GM21786 (cell line): ENCODE data around the gene LRP8.
A peak's percentile ranks its signal among the peaks of the same experiment; 100 is the strongest.

ENCODE experiments used
- ATAC-seq: cut with Tn5 transposase; IDR thresholded peaks from one replicate; pipeline ENCODE4 v1.9.1; 2021; ENCODE audit not compliant: unreplicated experiment

Gene LRP8

DNA sequence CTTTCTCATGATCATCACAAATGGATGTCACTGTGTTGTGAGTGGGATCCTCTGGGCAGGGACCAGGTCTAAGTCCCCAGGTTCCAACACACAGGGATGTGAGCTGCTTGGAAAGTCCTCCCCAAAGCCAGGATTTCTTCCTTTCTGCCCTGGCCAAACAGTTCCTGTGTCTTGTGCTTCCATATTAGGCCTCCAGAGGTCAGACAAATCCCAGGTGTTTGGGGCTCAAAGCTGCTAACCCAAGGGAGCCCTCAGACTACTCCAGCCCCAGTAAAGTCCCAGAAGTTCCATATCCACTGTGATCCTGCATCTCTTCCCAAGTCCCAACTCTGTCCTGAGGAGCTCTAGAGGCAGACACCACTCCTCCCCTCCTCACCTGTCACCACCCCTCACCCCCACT, 61.8 kb downstream of the LRP8 start:
- ATAC-seq: no peak

GRCh38 chr1:53265581-53265980, 62.3 kb downstream of the LRP8 start:
- no peak for ATAC-seq

DNA sequence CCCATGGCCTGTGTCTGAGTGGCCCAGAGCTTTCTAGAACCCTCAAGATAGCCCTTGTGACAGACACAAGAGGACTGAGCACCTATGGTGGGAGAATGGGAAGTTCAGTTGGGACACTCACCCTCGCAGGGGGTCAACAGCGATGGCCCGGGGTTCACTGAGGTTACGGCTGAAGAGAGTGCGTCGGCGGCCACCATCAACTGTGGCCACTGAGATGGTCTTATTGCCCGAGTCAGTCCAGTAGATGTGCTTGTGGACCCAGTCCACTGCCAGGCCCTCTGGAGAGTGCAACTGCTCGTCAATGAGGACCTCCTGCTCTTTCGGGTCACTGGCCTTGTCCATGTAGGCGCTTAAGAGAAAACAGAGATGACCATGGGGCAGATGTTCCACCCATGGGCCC, 63.8 kb downstream of the LRP8 start:
- ATAC-seq: no peak

- no peak for ATAC-seq
These were observed 65.9 kb downstream of the LRP8 start for GRCh38 chr1:53262000-53262399.

DNA sequence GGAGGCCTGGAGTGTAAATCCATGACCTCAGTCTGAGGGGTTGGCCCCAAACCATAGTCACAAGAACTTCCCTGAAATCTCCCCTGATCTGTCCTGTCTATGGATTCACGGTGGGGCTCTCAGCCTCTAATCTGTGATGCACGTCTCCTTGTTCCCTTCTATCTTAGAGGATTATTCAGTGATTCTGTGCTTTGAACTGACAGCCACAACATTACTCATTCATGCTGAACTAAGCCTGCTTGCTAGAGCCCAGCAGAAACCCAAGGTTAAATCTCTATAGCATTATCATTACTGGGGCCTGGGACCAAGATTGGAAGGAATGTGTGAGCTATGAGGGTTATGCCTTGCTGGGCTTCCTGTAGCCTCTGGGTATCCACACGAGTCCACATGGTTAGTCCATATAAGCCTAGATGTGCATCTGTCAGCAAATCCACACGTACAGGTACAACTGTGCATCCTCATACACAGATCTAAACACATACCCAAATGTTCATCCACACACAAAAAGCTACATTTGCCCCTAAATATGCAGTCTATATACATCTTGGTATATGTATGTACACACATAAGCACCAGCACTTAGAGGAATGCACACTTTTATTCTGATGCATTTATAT, 67.1 kb downstream of the LRP8 start:
- no peak for ATAC-seq

GRCh38 chr1:53259932-53260331, 67.9 kb downstream of the LRP8 start:
- no peak for ATAC-seq

DNA sequence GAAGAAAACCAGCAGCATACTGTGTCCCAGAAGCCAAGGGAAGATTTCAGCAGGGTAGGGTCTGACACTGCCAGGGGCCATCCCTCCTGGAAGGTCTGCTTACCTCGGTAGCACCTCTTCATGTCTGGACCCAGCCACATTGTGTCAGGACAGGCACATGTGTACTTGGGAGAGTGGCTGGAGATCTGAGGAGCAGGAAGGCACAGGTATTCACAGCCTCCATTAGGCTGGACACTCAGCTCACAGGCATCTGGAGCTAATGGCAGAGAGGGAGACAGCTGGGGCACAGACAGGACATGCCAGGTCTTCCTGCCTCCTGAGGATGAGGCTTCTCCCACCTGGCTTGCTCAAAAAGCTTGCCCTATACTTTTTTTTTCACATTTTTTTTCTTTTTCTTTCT, 69.7 kb downstream of the LRP8 start:
- no peak for ATAC-seq

DNA sequence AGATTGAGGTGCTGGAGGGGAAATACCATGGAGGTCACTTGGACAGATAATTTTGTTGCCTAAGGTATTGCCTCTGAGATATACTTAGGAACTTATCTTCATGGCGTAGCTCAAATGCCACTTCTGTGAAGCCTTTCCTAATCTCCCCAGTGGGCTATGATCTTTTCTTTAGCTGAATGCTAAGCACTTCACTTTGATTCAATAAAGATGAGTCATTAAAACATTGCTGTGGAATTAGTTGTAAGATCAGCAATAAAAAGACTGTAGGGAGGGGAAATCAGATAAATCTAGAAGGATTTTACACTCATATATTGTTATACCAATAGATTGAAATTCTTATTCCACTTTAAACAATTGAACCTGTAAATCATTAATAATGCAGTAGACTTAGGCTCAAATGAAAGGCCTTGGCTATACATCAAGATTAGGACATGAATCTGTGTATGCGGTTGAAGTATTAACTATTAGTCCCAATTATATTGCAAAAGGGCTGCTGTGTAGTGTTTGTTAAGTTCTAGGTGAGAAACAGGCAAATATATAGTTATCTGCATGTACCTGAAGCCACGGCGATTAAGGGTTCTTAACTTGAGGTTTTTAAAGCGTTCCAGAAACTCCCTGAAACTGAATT, 70.3 kb downstream of the LRP8 start:
- no peak for ATAC-seq

DNA sequence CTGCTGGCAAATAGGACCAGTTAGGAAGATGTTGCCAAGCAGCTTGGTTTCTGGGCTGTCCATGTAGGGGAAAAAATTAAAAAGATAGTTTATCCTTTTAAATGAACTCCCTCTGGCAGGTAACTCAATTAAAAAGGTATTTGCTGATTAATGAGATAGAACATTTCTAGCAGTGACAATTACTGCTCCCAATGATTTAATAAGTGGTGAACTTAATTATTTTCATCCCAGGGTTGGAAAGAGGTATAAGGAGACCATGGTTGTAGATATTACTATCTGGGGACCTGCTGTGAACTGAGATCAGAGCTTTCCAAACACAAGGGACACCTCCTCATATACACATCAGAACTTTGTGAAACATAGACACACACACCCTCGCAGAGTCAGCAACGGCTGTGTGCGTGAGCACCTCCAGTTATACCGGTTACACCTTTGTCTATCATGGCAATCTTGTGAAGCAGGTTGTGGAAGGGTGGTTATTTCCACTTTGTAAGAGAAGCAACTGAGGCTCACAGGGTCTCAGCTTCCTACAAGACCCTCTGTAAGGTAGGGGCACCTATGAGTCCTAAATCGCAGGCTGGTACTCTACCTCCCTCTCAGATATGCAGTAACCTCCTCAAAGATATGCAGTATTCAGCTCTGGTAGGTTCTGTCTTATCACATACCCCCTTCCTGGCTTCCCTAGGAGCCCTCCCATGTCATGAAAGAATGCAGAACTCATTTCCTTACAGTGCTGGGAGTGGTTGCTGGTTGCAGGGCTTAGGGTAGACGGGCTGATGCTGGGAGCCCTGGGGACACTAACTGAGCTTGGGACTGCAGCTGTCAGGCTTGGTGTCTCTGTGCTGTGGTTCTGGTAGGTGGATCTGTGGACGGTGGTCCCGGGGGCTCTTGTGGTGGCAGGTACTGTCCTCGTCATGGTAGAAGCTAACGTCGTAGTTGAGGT, 71.1 kb downstream of the LRP8 start:
- ATAC-seq: no peak

GRCh38 chr1:53255031-53255430, 72.8 kb downstream of the LRP8 start:
- ATAC-seq: no peak

GRCh38 chr1:53254011-53254640, 73.7 kb downstream of the LRP8 start:
- ATAC-seq: no peak

GRCh38 chr1:53250325-53250724, 77.5 kb downstream of the LRP8 start:
- ATAC-seq: no peak

GRCh38 chr1:53249706-53250105, 78.2 kb downstream of the LRP8 start:
- no peak for ATAC-seq

- ATAC-seq: no peak
These were observed 81.4 kb downstream of the LRP8 start for GRCh38 chr1:53246261-53247134.

GRCh38 chr1:53244141-53244540, 83.7 kb downstream of the LRP8 start:
- ATAC-seq: no peak

DNA sequence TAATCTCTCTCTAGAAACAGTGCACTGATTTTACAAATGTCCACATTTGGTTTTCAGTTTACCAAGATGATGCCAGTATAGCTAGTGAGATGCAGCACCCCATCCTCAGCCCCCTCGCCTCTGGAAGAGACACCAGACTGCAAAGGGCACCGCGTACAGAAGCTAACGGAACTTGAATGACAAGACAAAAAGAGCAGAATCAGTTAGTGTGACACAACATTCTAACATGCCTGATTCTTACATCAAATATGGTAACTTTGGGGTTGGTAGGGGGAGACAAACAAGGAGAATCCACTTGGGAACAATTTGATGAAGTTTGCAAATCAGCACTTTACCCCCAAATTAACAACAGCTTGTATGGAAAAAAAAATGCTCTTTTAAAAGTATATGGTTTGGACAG, 85.5 kb downstream of the LRP8 start:
- ATAC-seq: no peak

DNA sequence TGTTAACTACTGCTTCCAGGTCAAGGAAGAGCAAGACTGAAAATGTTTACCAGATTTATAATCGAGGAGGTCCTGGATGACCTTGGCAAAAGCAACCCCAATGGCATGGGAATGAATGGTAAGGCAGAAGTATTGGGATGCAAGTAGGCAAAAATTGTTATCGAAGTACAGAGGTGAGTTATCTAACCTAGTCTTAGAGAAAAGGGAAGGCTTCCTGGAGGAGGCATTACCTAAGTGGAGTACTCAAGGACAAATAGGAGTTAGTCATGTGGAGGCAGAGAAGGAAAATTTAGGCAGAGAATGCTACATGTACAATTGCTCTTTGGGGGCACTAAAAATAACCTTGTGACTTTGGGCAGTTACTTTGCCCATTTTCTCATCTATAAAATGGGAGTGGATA, 86.0 kb downstream of the LRP8 start:
- ATAC-seq: no peak

- peak; percentile 99 for ATAC-seq
These were observed 89.4 kb downstream of the LRP8 start, which contains the start of gene MAGOH for GRCh38 chr1:53238197-53239155. TSS of gene MAGOH (minus strand) at chr1:53238518. CDS start at chr1:53238448, 70 bp downstream.

GRCh38 chr1:53237638-53238037, 90.2 kb downstream of the LRP8 start:
- ATAC-seq: no peak
